ENCODE measurements around the gene TMEFF1. TPM values are rescaled to one million over a fixed set of nuclear protein-coding genes. Genes with fewer than 3 reads are reported as not detected.
"Not testable (repeated sequence)": the region's sequence is repeated elsewhere in the genome, so short reads cannot be mapped to it uniquely, and the experiment has no call there.

The TMEFF1 gene
- total RNA-seq, 6 experiments from 2014 or later = 0.09 to 0.24 TPM; not detected in 4

- ATAC-seq (no peak), DNase-seq (no peak)
- 96% methylated on average over 3 of the region's 3 CpGs for WGBS (ENCODE audit: insufficient coverage, low coverage, low lambda C conversion rate, missing lambda C conversion rate)
- no peak for TF ChIP-seq POLR2A (IDR thresholded peaks at IDR 0.05)
- TF ChIP-seq CTCF (IDR thresholded peaks at IDR 0.05) = no peak
- Histone ChIP-seq H3K4me3 (no peak overlapping the region), H3K9me3 (no peaks in the 10 kb centered on the region), H3K4me1 (peaks cover 0 to 3% (median 0%) of the 10 kb centered on the region in 4 donors), H3K27ac (no peak overlapping the region), H3K27me3 (no peaks in the 10 kb centered on the region), H3K36me3 (no peaks in the 10 kb centered on the region)
- intact Hi-C loops (cut with DNase I) = no loop called here
These were observed 40.2 kb upstream of the TMEFF1 start for GRCh38 chr9:100432736-100433135.

GRCh38 chr9:100436571-100436970 lies 36.4 kb upstream of the TMEFF1 start:
- TF ChIP-seq POLR2A (IDR thresholded peaks at IDR 0.05) (no peak), CTCF (IDR thresholded peaks at IDR 0.05) (no peak)

DNA sequence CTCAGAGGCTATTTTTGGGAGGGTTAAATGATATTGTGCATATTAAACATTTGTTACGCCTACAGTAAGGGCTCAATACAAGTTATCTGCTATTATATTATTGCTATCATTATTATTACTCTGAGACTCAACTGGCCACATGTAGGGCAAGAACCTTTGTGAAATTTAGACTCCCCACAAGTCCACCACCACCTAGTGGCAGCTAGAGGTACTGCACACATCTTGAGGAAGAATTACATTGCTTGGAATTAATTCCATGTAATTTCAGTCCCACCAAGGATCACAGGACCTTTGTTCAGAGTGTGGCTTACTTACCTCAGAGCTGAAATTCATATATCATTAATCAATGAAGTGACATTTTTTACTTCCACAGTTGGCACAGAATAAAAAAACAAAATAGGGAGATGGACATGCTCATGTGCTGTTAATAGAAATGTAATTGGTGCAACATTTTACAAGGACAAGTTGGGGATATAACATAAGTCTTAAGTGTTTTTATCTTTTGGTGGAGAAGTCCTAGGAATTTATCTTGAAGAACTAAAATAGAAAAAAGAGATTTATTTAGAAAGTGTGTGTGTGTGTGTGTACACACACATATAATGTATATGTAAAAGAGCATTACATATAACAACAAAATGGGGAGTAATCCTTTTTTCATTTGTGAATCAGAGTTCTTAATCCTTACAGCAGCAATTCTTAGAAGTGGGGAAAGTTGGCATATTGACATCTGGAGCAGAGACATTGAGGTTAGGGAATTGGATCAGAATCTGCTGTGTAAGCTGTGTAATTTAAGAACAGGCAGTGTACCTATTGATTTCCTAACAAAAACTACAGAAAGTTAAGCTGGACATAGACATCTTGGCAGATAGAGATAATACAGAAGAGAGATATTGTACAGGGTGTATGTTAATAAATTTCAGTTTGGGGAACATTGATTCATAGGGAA lies 34.8 kb upstream of the TMEFF1 start:
- Histone ChIP-seq H3K4me1 (peaks cover 0 to 10% (median 0%) of the 10 kb centered on the region in 4 donors), H3K36me3 (no peaks in the 10 kb centered on the region), H3K4me3 (no peak overlapping the region), H3K9me3 (no peaks in the 10 kb centered on the region), H3K27ac (no peak overlapping the region), H3K27me3 (no peaks in the 10 kb centered on the region)
- ATAC-seq (peak; percentile 76 to 91 (median 88)), DNase-seq (peak in 2 of 3 donors; percentile 38 to 67)
- intact Hi-C loops (cut with DNase I) = no loop called here
- TF ChIP-seq CTCF (IDR thresholded peaks at IDR 0.05) = peak; percentile 91 to 97 (median 96)
- no peak for TF ChIP-seq POLR2A (IDR thresholded peaks at IDR 0.05)
- 78% methylated on average over 1 of the region's 1 CpG for WGBS (ENCODE audit: insufficient coverage, low coverage, low lambda C conversion rate, missing lambda C conversion rate)

More at GRCh38 chr9:100436571-100436970, 36.4 kb upstream of the TMEFF1 start:
- no peak overlapping the region for H3K27ac ChIP-seq
- WGBS (ENCODE audit: insufficient coverage, low coverage, low lambda C conversion rate, missing lambda C conversion rate) = 94% methylated on average over 7 of the region's 7 CpGs
- ATAC-seq (no peak), DNase-seq (no peak)
- peaks cover 0 to 10% (median 0%) of the 10 kb centered on the region in 4 donors for H3K4me1 ChIP-seq
- H3K9me3 ChIP-seq = no peaks in the 10 kb centered on the region
- intact Hi-C loops (cut with DNase I) = no loop called here
- no peaks in the 10 kb centered on the region for H3K27me3 ChIP-seq
- H3K4me3 ChIP-seq = no peak overlapping the region
- no peaks in the 10 kb centered on the region for H3K36me3 ChIP-seq

DNA sequence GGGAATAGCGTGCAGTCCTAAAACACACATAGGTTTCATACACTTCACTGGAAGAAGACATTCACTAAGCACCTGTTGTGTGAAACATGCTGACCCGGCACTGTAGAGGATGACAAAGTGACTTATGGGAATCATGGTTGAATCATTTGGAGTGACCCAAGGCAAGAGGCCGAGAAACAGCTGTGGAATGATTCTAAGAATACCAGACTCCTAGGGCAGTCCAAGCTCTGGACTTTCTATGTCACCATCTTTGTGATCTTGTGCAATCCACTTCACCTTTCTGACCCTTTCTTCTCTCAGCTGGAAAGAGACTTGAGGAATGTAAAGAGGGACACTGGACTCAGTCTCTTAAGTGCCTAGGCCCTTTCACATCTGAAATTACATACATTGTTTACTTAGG lies 32.9 kb upstream of the TMEFF1 start:
- no peak for DNase-seq
- intact Hi-C loops (cut with DNase I) = no loop called here
- no peaks in the 10 kb centered on the region for H3K9me3 ChIP-seq
- no peak for TF ChIP-seq POLR2A (IDR thresholded peaks at IDR 0.05)
- TF ChIP-seq CTCF (IDR thresholded peaks at IDR 0.05) = no peak
- H3K27me3 ChIP-seq = no peaks in the 10 kb centered on the region
- no peaks in the 10 kb centered on the region for H3K36me3 ChIP-seq
- no peak overlapping the region for H3K4me3 ChIP-seq
- peaks cover 0 to 24% (median 7%) of the 10 kb centered on the region in 4 donors for H3K4me1 ChIP-seq
- no peak overlapping the region for H3K27ac ChIP-seq
- WGBS (ENCODE audit: insufficient coverage, low coverage, low lambda C conversion rate, missing lambda C conversion rate) = 86% methylated on average over 2 of the region's 3 CpGs
- peak in 1 of 4 donors; percentile 6 for ATAC-seq

GRCh38 chr9:100440487-100440886 lies 32.5 kb upstream of the TMEFF1 start:
- intact Hi-C loops (cut with DNase I); H3K27me3 ChIP-seq; H3K9me3 ChIP-seq; H3K36me3 ChIP-seq; H3K4me3 ChIP-seq; H3K27ac ChIP-seq; ATAC-seq; DNase-seq: not testable (repeated sequence)
- H3K4me1 ChIP-seq = peaks cover 0 to 24% (median 7%) of the 10 kb centered on the region in 4 donors
- 86% methylated on average over 4 of the region's 5 CpGs for WGBS (ENCODE audit: insufficient coverage, low coverage, low lambda C conversion rate, missing lambda C conversion rate)

All from right lobe of liver (tissue), 6 donors.